Ishikawa (cell line): ENCODE measurements around the gene THRAP3.

Experiments used
- CEBPB ChIP-seq: IDR thresholded peaks from 2 replicates; pipeline ENCODE4 v1.6.1; 2012
- CREB1 ChIP-seq: IDR thresholded peaks from 2 replicates; pipeline ENCODE4 v1.6.1; 2012; ENCODE audit warnings: low read depth
- EGR1 ChIP-seq: IDR thresholded peaks from 2 replicates; pipeline ENCODE4 v1.6.1; 2012
- EP300 ChIP-seq: IDR thresholded peaks from 2 replicates; pipeline ENCODE4 v1.6.1; 2012; ENCODE audit warnings: borderline replicate concordance
- FOXM1 ChIP-seq: IDR thresholded peaks from 2 replicates; pipeline ENCODE4 v1.6.1; 2012; ENCODE audit warnings: low read depth, borderline replicate concordance
- NFIC ChIP-seq: IDR thresholded peaks from 2 replicates; pipeline ENCODE4 v1.6.1; 2012
- RAD21 ChIP-seq: IDR thresholded peaks from 2 replicates; pipeline ENCODE4 v1.6.1; 2012; ENCODE audit warnings: low read depth
- TAF1 ChIP-seq: IDR thresholded peaks from 2 replicates; pipeline ENCODE4 v1.6.1; 2012; ENCODE audit warnings: low read depth, mild to moderate bottlenecking
- TCF12 ChIP-seq: IDR thresholded peaks from 2 replicates; pipeline ENCODE4 v1.6.1; 2012; ENCODE audit warnings: low read depth
- TEAD4 ChIP-seq: IDR thresholded peaks from 2 replicates; pipeline ENCODE4 v1.6.1; 2012
- YY1 ChIP-seq: IDR thresholded peaks from 2 replicates; pipeline ENCODE4 v1.6.1; 2012; ENCODE audit warnings: low read depth
- ZBTB7A ChIP-seq: IDR thresholded peaks from 2 replicates; pipeline ENCODE4 v1.6.1; 2012; ENCODE audit warnings: low read depth
- TF ChIP-seq, protein P1 (sequence below): IDR thresholded peaks from 2 replicates; pipeline ENCODE4 v1.6.1; 2012; ENCODE audit warnings: low read depth, mild to moderate bottlenecking
- TF ChIP-seq, protein P2 (sequence below): IDR thresholded peaks from 2 replicates; pipeline ENCODE4 v1.6.1; 2012
- TF ChIP-seq, protein P3 (sequence below): IDR thresholded peaks from 2 replicates; pipeline ENCODE4 v1.6.1; 2012

The THRAP3 gene

DNA sequence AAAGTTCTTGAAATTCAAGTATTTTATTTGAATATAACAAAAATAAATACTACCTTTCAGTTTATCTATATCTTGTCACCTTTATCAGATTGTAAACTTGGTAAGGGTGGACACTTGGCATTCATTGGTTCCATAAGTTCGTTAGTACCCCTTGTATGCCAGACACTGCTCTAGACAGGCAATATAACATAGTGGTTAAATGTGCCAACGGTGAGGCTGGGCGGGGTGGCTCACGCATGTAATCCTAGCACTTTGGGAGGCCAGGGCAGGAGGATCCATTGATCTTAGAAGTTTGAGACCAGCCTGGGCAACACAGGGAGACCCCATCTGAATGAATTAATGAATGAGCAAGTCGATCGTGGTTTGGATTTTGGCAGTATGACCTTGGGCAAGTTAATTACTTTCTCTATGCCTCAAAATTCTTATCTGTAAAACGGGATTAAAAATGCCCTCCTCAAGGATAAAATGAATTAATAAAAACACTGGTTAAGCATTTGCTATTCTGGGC lies 55.6 kb downstream of the THRAP3 start:
- TF ChIP-seq, protein P1, sequence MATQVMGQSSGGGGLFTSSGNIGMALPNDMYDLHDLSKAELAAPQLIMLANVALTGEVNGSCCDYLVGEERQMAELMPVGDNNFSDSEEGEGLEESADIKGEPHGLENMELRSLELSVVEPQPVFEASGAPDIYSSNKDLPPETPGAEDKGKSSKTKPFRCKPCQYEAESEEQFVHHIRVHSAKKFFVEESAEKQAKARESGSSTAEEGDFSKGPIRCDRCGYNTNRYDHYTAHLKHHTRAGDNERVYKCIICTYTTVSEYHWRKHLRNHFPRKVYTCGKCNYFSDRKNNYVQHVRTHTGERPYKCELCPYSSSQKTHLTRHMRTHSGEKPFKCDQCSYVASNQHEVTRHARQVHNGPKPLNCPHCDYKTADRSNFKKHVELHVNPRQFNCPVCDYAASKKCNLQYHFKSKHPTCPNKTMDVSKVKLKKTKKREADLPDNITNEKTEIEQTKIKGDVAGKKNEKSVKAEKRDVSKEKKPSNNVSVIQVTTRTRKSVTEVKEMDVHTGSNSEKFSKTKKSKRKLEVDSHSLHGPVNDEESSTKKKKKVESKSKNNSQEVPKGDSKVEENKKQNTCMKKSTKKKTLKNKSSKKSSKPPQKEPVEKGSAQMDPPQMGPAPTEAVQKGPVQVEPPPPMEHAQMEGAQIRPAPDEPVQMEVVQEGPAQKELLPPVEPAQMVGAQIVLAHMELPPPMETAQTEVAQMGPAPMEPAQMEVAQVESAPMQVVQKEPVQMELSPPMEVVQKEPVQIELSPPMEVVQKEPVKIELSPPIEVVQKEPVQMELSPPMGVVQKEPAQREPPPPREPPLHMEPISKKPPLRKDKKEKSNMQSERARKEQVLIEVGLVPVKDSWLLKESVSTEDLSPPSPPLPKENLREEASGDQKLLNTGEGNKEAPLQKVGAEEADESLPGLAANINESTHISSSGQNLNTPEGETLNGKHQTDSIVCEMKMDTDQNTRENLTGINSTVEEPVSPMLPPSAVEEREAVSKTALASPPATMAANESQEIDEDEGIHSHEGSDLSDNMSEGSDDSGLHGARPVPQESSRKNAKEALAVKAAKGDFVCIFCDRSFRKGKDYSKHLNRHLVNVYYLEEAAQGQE: no peak
- TF ChIP-seq, protein P2, sequence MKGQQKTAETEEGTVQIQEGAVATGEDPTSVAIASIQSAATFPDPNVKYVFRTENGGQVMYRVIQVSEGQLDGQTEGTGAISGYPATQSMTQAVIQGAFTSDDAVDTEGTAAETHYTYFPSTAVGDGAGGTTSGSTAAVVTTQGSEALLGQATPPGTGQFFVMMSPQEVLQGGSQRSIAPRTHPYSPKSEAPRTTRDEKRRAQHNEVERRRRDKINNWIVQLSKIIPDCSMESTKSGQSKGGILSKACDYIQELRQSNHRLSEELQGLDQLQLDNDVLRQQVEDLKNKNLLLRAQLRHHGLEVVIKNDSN: no peak
- no peak for TF ChIP-seq YY1
- TF ChIP-seq, protein P3, sequence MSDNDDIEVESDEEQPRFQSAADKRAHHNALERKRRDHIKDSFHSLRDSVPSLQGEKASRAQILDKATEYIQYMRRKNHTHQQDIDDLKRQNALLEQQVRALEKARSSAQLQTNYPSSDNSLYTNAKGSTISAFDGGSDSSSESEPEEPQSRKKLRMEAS: no peak
- TF ChIP-seq EP300: no peak
- TF ChIP-seq CREB1: no peak
- TF ChIP-seq FOXM1: no peak
- TF ChIP-seq EGR1: no peak

DNA sequence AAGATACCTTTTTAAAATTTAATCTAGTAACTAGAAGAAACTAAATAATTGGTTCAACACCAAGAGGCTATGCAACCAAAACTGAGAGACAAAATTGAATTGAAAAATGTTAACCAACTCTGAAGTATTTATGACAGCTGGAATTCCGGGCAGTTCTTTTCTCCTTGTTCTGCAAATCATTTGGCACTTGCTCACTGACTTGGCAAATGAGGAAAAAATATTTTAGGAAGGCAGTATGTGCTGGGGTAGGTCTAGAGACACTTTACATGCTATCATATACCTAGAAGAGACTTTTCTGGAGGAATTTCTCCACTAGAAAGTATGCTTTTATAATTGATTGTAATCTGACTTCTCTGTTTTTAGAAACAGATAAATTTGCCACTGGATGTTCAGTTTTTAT lies 59.8 kb downstream of the THRAP3 start:
- TF ChIP-seq RAD21 (no peak), EGR1 (no peak), TCF12 (no peak), FOXM1 (no peak), TAF1 (no peak), EP300 (no peak), CREB1 (no peak), NFIC (no peak), CEBPB (no peak), TEAD4 (no peak), YY1 (no peak)
- TF ChIP-seq, protein P2: no peak
- TF ChIP-seq, protein P3: no peak

DNA sequence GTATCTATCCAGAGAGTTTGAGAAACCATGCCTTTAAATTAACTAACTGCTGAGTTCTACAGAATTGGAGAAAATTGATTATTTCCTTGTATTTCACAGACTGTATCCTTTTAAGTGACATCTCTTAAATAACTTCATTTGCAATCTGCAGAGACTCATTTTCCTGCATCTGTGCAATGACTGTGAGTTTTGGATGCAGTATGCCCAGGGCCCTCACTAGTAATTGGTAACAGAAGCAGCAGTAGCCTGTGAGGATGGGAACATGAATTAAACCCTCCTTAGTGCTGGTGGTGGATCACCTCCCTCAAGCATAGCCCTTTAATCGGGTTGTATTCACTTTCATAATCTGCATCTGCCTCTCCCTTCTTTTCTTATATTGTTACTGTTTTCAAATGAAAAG lies 60.3 kb downstream of the THRAP3 start:
- TF ChIP-seq ZBTB7A (no peak), EP300 (no peak), YY1 (no peak), EGR1 (no peak), TAF1 (no peak), TEAD4 (no peak), FOXM1 (no peak), RAD21 (no peak), CEBPB (no peak), NFIC (no peak), CREB1 (no peak), TCF12 (no peak)
- TF ChIP-seq, protein P3: no peak
- TF ChIP-seq, protein P1: no peak
- TF ChIP-seq, protein P2: no peak

DNA sequence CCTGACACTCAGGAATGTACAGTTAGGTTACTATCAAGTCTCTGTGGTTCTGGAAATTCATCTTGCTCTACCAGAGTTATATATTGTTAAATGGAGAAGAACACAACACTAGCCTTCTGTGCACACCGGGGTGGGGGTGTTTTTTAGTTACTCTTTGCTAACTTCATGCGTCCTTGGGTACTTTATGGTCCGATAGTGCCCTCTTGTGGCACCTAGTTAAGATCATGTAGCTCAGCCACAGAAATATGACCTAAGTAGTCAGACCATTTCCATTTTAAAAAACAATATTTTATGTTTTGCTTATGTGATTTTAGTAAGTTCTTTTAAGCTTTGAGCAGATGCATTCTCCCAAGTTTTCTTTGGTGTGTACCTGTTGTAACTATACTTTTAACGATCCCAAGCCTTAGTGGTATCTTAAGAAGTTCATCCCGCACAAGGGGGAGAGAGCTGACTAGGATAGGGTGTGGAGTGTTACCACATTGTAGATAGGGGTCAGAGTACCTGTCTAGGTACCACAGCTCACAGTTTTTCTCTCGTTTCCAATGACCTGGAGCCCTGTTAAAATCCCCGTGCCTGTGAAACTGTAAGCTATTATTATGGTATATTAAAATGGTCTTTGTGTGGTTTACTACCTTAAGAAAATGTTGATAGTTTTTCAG lies 61.3 kb downstream of the THRAP3 start:
- TF ChIP-seq, protein P1: no peak
- TF ChIP-seq CEBPB (no peak), EP300 (no peak), RAD21 (peak; percentile 85), YY1 (no peak), FOXM1 (no peak), TEAD4 (no peak)
- TF ChIP-seq, protein P2: no peak
